GM18502 (cell line): ENCODE results near the gene MPIG6B.

Experiments used
- ATAC-seq: cut with Tn5 transposase; IDR thresholded peaks from one replicate; pipeline ENCODE4 v1.9.1; 2021; ENCODE audit warnings: mild to moderate bottlenecking; ENCODE audit not compliant: unreplicated experiment, poor library complexity

MPIG6B gene

GRCh38 chr6:31719001-31719400, 4.2 kb upstream of the MPIG6B start:
- ATAC-seq: no peak

- no peak for ATAC-seq
Observed at GRCh38 chr6:31720196-31720770, 2.9 kb upstream of the MPIG6B start.

DNA sequence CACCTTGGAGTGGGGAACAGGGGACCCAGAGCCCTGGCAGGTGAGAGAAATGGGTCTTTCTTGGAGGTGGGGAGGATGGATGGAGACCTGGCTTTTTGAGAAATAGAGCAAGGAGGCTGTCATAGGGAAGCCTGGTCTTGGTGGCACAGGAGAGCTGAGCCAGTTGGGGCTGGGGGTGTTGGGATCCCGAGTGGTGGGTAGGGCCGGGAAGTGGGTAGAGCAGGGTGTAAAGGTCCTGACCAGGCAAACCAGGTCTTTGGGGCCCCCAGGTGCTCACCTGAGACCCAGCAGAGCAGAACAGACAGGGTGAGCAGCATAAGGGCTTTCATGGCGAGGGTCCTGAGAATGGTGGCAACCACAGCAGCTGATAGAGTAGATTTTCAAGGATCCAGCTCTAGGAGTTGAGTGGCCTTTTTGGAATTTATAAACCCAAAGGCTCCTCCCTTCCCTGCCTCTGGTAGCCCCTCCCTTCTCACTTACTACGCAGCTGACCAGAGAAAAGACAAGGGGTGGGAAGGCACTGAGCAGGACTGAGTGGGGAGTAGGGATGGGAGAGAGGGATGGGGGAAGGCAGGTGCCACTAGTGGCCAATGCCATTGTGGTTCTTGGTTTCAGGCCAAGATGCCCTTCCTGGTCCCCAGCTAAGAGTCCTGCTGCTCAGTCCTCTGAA, 1.7 kb upstream of the MPIG6B start, which contains the start of gene LY6G6C:
Gene LY6G6C (minus strand): TSS at position 396 of the 670 bp plus-strand sequence. CDS start 67 bp downstream, at position 329.
- no peak for ATAC-seq

GRCh38 chr6:31722173-31722572, 1.0 kb upstream of the MPIG6B start:
- ATAC-seq: no peak

- no peak for ATAC-seq
Observed at GRCh38 chr6:31723980-31724691, 963 bp downstream of the MPIG6B start.

DNA sequence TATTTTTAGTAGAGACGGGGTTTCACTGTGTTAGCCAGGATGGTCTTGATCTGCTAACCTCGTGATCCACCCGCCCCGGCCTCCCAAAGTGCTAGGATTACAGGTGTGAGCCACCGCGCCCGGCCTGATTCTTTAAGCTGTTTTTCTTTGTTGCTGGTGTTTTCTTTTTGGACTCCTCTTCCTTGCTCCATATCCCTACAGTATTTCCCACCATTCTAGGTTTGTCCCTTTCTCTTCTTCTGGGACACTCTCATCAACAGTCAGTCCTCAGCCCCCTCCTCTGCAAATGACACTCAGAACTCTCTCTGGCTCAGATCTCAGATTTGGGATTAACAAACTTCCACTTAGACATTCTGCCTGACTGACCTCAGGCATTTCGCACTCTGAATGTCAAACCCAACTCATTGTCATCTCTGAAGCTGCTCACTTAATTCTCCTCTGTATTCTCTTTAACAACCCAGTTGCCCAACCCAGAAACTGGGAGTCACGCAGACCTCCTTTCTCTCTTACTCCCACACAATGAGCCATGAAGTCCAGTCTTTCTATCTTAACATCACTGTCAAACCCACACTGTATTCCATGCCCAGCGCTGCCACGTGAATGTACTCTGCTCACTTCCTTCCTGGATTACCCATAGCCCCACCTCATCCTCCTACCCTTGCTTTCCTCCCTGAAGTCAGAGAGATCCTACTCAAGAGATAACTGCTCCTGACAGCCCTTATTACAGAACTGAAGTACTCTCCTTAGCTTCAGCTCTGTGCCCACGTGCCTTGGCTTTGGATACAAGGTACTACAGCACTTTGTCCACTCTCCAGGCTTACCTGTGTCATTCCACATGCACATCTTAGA, 2.6 kb downstream of the MPIG6B start:
- ATAC-seq: no peak

- ATAC-seq: peak; percentile 51
Observed at GRCh38 chr6:31727034-31727716, 4.0 kb downstream of the MPIG6B start.

- ATAC-seq: no peak
Observed at GRCh38 chr6:31727717-31728671, 4.8 kb downstream of the MPIG6B start.

GRCh38 chr6:31728767-31729514, 5.8 kb downstream of the MPIG6B start, which contains the start of gene DDAH2:
Gene DDAH2 (minus strand): TSS chr6:31729299. CDS start chr6:31729161, 138 bp downstream.
- peak; percentile 11 for ATAC-seq

DNA sequence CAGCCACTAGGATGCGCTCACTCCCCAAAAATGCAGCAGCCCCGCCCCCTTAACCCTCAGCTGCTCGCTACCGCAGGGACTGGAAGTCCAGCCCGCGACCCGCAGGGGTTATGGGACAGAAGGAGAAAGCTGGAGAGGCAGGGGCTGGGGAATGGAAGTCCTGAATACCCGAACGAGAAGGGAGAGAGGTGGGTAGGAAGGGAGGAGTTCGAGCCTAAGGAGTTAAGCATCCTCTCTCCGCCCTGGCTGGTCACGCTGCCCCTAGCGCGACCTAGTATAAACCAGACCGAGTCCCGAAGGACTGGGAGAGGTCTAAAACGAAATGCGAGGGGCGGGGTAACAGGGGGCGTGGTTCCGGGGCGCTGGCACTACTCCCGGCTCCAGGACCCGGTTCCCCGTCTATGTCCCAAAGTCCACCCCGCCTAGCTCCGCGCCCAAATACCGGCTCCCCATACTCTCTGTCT, 6.4 kb downstream of the MPIG6B start:
- peak; percentile 64 for ATAC-seq

GRCh38 chr6:31729979-31730630, 6.9 kb downstream of the MPIG6B start:
- ATAC-seq: peak; percentile 34

DNA sequence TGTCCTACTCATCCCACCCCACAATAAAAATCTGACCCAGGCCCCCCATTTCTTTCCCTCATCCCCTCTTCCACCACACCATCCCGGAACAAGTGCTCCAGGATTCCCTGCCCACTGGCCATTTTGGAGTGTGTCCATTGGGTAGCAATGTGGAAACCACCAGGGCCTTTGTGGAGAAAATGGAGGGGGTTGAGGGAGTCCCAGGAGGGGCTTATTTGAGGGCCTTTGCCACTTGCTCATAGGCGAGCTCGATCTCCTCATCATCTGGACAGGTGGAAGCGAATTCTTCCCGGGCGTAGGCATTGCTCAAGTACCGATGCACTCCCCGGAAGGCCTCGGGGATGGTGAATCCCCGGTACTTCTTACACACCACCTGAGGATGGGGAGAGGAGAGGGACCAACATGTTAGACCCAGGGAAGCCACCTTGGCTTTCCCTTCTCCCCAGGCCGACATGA, 7.5 kb downstream of the MPIG6B start:
- ATAC-seq: no peak

DNA sequence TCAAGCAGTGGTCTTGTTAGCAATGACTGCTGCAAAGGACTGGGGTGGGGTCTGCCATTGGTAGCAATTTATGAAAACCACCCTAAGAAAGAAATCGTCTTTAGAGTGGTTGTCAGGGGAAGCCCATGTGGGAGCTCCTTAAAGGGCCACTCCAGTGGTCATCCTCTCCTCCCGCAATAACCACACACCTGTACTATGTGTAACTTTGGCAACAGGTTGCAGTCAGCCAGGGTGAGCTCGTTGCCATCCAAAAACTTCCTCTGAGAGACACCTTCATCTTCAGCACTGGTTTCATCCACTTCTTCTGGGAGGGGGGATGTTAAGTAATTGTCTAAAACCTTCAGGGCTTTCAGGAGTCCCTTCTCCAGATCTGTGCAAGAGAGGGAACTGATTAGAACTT, 8.9 kb downstream of the MPIG6B start:
- no peak for ATAC-seq

DNA sequence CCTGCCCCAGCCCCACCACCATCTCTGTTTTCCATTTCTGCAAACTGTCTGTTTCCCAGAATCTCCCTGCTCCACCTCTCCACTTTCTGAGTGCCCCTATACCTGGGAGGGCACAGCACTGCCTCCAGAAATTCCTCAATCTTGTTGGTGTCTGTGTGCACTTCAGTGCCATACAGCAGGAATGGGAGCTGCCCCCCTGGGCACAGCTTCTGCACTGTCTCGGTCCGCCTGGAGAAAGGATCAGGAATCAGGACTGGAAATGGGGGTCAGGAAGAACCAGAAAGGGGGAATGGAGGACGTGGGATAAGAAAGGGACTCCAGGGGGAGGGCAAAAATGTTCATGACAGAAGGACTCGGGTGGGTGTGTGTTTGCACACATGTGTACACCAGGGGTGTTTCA, 10.6 kb downstream of the MPIG6B start:
- ATAC-seq: no peak

DNA sequence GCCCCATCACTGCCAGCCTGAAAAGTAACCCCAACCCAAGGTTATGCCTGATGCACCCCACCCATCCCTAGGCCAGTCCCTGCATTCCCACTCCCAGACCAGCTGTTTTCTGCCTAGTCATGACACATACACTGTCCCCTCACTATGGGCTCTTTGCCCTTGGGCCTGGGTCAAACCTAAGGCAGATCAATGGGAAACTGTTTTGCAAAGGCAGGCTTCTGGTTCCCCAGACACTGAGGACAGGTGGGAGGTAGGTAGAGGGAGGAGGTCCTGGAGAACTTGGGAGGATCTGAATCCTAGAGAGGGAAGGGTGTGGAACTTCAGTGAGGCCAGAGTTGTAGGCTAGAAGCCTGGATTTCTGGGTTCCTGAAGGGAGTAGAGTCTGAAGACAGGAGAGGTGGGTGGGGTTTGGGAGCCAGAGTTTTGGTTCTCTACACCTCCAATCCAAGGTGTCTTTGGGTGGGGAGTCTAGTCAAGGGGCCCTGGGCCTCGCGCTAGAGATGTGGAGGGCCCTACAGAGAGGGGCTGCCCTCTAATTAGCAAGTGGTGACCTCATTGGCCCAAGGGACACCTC, 11.2 kb downstream of the MPIG6B start:
- ATAC-seq: no peak

DNA sequence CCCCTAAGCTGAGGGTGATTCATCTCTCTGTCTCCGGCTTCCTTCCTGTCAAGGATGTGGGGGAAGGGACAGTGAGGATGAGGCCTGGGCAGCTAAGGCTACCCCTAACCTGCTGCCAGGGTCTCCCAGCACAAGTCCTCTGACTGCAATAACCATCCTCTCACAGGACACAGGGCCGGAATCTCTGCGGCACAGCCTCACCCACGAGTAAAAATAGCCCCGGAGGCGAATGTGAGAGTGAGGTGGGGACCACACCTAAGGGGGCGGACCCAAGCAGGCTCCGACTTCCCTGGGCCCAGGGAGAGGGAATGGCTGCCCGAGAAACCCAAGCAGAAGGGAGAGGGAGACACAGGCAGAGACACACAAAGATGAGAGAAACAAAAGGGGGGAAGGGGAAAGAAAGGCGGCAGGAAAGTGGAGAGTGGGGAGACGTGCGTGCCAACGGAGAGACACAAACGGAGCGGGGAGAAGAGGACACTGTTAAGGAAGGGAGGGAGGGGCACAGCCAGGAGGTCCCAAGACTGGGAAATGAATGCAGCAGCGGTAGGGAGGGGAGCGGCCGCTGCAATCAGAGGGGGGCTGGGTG, 11.7 kb downstream of the MPIG6B start:
- peak; percentile 35 for ATAC-seq
